Right atrium auricular region (tissue), 2 donors: ENCODE measurements around the gene C6orf136. TPM values are rescaled to one million over a fixed set of nuclear protein-coding genes. Genes with fewer than 3 reads are reported as not detected.

Experiments used
- DNase-seq: peaks from one replicate; pipeline ENCODE4 v3.0.0-alpha.2; 2019; ENCODE audit warnings: low spot score
- H3K27ac ChIP-seq, 2 donors: fragments of 200-600 bp; sonication (generic); 1 replicate in 1 of 2; 2 replicates in 1 of 2; pipeline ENCODE4 v1.5.1; 2016 to 2019
- H3K27me3 ChIP-seq, 2 donors: fragments of 200-600 bp; sonication (generic); one replicate each; pipeline versions ENCODE4 v1.5.1 to v1.6.0; 2017 to 2019
- H3K36me3 ChIP-seq: fragments of 200-600 bp; sonication (generic); one replicate; pipeline ENCODE4 v1.5.1; 2016
- H3K4me1 ChIP-seq, 2 donors: fragments of 200-600 bp; sonication (generic); one replicate each; pipeline versions ENCODE4 v1.5.1 to v1.6.0; 2017 to 2019
- H3K4me3 ChIP-seq, 2 donors: fragments of 200-600 bp; sonication (generic); 1 replicate in 1 of 2; 2 replicates in 1 of 2; pipeline ENCODE4 v1.5.1; 2017 to 2019; ENCODE audit warnings: mild to moderate bottlenecking in 1 of 2, moderate library complexity in 1 of 2
- H3K9me3 ChIP-seq, 2 donors: fragments of 200-600 bp; sonication (generic); one replicate each; pipeline ENCODE4 v1.5.1; 2019
- total RNA-seq, 2 donors: library from RNA; depleted of rRNA; stranded (reverse); fragments of >200 nt; gene quantifications; one replicate each; pipeline ENCODE4 v1.1.0, GENCODE V29; 2016
- TF ChIP-seq, protein P1 (sequence below), 2 donors: fragments of 200-600 bp; sonication (generic); IDR thresholded peaks; one replicate each; pipeline ENCODE4 v1.5.1; 2019; ENCODE audit warnings: antibody characterized with exemption in 2 of 2

Gene C6orf136
- total RNA-seq, 2 donors from 2014 or later, result 28.3 to 29.4 TPM

DNA sequence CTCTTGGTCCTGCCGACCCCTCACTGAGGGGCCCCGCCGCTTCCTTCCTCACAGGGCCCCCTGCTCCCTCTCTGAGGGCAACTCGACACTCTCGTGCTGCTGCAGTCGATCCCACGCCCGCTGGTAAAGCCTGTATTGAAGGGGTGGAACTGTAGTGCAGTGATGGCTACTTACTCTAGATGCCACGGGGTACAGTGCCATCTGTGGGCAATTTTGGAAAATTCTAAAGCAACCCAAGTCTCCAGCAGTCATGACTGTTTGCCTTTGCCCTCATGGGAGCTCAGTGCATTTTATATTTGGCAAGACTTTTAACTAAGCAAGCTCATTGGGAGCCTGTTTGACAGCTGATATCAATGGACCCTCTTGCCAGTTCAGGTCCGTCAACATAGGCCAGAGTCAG, 6.5 kb upstream of the C6orf136 start:
- no peak for DNase-seq
- no peak overlapping the region for H3K4me3 ChIP-seq
- no peaks in the 10 kb centered on the region for H3K27me3 ChIP-seq
- no peak overlapping the region for H3K27ac ChIP-seq
- H3K36me3 ChIP-seq, result peaks cover 8% of the 10 kb centered on the region
- TF ChIP-seq, protein P1, sequence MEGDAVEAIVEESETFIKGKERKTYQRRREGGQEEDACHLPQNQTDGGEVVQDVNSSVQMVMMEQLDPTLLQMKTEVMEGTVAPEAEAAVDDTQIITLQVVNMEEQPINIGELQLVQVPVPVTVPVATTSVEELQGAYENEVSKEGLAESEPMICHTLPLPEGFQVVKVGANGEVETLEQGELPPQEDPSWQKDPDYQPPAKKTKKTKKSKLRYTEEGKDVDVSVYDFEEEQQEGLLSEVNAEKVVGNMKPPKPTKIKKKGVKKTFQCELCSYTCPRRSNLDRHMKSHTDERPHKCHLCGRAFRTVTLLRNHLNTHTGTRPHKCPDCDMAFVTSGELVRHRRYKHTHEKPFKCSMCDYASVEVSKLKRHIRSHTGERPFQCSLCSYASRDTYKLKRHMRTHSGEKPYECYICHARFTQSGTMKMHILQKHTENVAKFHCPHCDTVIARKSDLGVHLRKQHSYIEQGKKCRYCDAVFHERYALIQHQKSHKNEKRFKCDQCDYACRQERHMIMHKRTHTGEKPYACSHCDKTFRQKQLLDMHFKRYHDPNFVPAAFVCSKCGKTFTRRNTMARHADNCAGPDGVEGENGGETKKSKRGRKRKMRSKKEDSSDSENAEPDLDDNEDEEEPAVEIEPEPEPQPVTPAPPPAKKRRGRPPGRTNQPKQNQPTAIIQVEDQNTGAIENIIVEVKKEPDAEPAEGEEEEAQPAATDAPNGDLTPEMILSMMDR (IDR thresholded peaks at IDR 0.05), result no peak
- H3K4me1 ChIP-seq, result no peaks in the 10 kb centered on the region
- H3K9me3 ChIP-seq, result no peaks in the 10 kb centered on the region

GRCh38 chr6:30641048-30641447, 5.9 kb upstream of the C6orf136 start:
- TF ChIP-seq, protein P1 (IDR thresholded peaks at IDR 0.05), result no peak
- peaks cover 8% of the 10 kb centered on the region for H3K36me3 ChIP-seq
- no peak overlapping the region for H3K27ac ChIP-seq

GRCh38 chr6:30643656-30644055, 3.3 kb upstream of the C6orf136 start:
- peaks cover 0 to 16% of the 10 kb centered on the region in 2 donors for H3K4me1 ChIP-seq
- peaks cover 8% of the 10 kb centered on the region for H3K36me3 ChIP-seq
- no peaks in the 10 kb centered on the region for H3K9me3 ChIP-seq
- no peaks in the 10 kb centered on the region for H3K27me3 ChIP-seq
- TF ChIP-seq, protein P1 (IDR thresholded peaks at IDR 0.05), result no peak
- DNase-seq, result no peak
- no peak overlapping the region for H3K27ac ChIP-seq
- no peak overlapping the region for H3K4me3 ChIP-seq

More at GRCh38 chr6:30641048-30641447, 5.9 kb upstream of the C6orf136 start:
- Histone ChIP-seq H3K27me3 (no peaks in the 10 kb centered on the region), H3K9me3 (no peaks in the 10 kb centered on the region), H3K4me3 (no peak overlapping the region), H3K4me1 (no peaks in the 10 kb centered on the region)
- DNase-seq, result no peak

GRCh38 chr6:30644769-30645168, 2.2 kb upstream of the C6orf136 start:
- no peak overlapping the region for H3K27ac ChIP-seq
- H3K36me3 ChIP-seq, result peaks cover 6% of the 10 kb centered on the region
- no peak for DNase-seq
- H3K4me1 ChIP-seq, result peaks cover 0 to 19% of the 10 kb centered on the region in 2 donors
- TF ChIP-seq, protein P1 (IDR thresholded peaks at IDR 0.05), result no peak
- H3K9me3 ChIP-seq, result no peaks in the 10 kb centered on the region
- no peak overlapping the region for H3K4me3 ChIP-seq
- no peaks in the 10 kb centered on the region for H3K27me3 ChIP-seq

GRCh38 chr6:30645989-30646388, 944 bp upstream of the C6orf136 start:
- Histone ChIP-seq H3K27me3 (no peaks in the 10 kb centered on the region), H3K9me3 (no peaks in the 10 kb centered on the region), H3K27ac (no peak overlapping the region), H3K4me1 (peaks cover 0 to 19% of the 10 kb centered on the region in 2 donors), H3K36me3 (peaks cover 3% of the 10 kb centered on the region), H3K4me3 (no peak overlapping the region)
- no peak for DNase-seq
- TF ChIP-seq, protein P1 (IDR thresholded peaks at IDR 0.05), result no peak
